GM19395 (cell line): ENCODE results near the gene DOK1.

Experiments used
- ATAC-seq: cut with Tn5 transposase; IDR thresholded peaks from one replicate; pipeline ENCODE4 v1.9.1; 2021; ENCODE audit warnings: mild to moderate bottlenecking, moderate library complexity; ENCODE audit not compliant: unreplicated experiment

The DOK1 gene

GRCh38 chr2:74525717-74526648, 28.5 kb upstream of the DOK1 start, which contains the start of gene DQX1:
Gene DQX1, minus strand, starts transcription at chr2:74526231. Its CDS starts 502 bp downstream, at chr2:74525729.
- no peak for ATAC-seq

DNA sequence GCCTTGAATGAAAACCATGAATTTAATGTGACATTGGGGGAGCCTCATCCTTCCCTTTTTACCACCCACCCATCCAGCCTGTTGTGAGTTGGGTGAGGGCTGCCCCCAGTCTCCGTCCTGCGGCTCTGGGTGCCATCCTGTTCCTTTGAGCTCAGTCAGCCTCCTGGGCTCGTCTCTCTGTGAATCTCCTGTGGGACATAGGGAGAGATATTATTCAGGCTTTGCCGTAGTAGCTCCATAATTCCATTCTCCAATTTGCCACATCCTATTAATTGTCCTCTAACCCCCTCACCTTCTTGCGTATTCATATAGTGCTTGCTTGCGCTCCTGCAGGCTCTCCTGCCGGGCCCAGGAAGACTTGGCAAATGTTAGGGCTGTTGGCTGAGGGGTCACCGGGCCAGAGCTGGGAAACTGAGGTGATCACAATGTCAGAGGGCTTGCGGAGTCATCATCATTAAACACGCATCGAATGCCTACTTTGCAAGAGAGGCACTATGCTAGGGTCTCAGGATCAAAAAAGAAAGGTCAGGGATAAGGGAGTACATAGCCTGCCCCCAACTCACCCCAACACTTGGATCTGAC, 27.8 kb upstream of the DOK1 start:
- no peak for ATAC-seq

DNA sequence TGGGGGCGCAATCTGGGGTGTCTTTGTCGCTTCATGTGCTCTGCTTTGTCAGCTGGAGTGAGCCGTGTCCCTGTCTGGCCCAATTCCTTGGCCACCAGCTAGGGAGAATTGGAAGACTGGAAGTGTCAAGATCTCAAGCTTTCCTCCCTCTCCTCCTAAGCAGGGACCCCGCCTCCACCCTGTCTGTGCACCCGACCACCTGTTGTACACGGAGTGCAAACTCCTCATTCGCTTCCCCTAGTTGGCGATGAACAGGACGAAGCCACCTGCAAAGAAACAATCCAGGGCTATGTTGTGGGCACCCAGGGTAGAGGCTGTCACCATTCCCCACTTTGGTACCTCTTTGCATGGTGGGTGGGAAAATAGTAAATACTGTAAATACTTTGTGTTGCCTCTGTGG, 26.8 kb upstream of the DOK1 start:
- ATAC-seq: no peak

DNA sequence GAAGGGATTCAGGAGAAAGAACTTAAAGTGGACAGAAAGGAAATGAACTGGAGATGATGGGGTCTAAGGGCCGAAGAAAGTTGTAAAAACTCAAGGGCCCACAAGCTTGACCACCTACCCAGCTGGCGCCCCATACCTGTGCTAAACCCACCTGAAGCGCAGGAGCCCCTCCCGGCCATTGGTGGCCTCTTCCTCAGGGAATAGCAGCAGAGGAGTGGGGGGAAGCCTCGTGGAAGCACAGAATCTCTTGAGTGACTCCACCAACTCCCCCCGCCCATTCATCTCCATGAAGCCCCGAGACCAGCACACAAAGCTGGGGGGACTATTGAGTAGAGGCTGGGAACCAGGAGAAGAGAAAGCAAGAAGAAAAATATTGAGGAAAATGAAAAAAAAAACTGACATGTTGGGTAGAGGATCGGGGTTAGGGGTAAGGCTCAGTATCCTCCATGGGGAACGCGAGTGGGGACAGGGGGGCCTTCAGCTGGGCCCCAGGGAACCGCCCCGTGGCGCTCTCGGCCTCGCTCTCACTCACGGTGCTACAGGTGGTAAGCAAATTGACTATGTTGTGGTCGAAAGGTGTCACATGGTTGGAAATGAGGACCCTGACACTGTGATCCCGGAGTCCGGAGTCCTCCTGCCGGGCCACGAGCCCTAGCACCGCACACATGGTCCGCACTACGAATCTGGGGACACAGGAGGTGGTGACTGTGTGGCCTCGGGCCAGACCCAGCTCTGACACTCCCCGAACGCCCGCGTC, 25.7 kb upstream of the DOK1 start:
- ATAC-seq: peak; percentile 15

DNA sequence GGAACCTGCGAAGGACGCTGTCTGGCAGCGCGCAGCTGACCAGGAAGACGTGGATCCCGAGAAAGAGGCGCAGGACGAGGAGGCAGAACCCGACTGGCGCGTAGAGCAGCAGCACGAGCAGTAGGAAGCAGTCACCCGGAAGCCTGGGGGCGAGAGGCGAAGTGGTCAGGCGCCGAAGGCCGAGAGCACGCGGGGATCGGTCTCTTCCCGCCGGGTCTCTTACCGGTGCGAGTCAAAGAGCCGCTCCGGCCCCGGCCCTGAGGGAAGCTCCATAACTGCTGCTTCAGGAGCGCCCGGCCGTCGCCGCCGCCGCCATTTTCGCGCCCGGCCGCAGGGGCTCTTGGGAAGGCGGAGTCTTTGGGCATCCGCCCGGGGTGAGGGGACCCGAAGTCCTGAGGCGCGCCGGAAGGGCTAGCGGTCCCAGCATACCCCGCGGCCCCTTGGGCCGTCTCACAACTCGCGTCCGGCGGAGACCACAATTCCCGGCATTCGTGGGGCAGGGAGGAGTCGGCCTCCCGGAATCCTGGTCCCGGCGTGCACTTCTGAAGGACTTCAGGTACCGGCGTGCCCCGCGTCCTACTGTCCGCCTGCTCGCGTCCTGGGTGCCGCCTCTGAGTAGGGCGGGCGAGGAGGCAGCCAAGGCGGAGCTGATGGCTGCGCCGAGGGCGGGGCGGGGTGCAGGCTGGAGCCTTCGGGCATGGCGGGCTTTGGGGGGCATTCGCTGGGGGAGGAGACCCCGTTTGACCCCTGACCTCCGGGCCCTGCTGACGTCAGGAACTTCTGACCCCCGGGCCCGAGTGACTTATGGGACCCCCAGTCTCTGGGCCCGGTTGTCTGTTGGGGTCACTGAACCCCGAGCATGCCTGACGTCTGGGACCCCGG, 24.9 kb upstream of the DOK1 start, which contains the start of the genes AUP1 and HTRA2:
Gene AUP1 (minus strand): TSS at position 350 of the 882 bp plus-strand sequence. CDS start 77 bp downstream, at position 273.
Gene HTRA2 (plus strand): TSS at position 577 of the 882 bp plus-strand sequence. CDS start 74 bp downstream, at position 651.
- ATAC-seq: peak; percentile 82

DNA sequence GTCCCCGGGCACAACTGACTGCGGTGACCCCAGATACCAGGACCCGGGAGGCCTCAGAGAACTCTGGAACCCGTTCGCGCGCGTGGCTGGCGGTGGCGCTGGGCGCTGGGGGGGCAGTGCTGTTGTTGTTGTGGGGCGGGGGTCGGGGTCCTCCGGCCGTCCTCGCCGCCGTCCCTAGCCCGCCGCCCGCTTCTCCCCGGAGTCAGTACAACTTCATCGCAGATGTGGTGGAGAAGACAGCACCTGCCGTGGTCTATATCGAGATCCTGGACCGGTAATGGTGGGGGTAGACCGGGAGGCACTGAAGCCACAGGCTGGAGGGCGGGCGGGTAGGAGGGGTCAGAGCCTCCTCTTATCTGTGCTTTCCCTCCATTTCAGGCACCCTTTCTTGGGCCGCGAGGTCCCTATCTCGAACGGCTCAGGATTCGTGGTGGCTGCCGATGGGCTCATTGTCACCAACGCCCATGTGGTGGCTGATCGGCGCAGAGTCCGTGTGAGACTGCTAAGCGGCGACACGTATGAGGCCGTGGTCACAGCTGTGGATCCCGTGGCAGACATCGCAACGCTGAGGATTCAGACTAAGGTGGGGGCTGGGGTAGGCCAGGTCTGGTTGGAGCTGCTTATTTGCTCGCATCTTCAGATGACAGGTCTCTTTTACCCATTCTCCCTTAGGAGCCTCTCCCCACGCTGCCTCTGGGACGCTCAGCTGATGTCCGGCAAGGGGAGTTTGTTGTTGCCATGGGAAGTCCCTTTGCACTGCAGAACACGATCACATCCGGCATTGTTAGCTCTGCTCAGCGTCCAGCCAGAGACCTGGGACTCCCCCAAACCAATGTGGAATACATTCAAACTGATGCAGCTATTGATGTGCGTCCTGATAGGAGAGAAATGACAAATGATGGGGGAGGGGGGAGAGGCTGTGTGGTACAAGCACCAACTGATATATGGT, 24.0 kb upstream of the DOK1 start:
- ATAC-seq: peak; percentile 41

DNA sequence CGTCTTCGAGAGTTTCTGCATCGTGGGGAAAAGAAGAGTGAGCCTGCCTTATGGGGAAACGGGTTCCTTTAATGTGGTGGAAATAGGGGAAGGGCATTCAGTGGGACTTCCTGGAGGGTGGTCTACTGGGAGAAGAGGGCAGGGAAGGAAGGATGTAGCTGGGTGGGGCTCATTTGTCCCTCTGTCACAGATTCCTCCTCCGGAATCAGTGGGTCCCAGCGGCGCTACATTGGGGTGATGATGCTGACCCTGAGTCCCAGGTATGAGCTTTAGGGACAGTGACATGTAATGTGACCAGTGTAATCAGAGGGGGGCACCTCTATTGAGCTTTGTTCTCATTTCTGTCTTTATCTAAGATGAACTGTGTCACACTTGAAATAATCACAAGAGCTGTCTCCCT, 22.9 kb upstream of the DOK1 start:
- no peak for ATAC-seq

- no peak for ATAC-seq
Observed at GRCh38 chr2:74532222-74532621, 22.3 kb upstream of the DOK1 start.

GRCh38 chr2:74533464-74533863, 21.1 kb upstream of the DOK1 start:
- ATAC-seq: no peak

DNA sequence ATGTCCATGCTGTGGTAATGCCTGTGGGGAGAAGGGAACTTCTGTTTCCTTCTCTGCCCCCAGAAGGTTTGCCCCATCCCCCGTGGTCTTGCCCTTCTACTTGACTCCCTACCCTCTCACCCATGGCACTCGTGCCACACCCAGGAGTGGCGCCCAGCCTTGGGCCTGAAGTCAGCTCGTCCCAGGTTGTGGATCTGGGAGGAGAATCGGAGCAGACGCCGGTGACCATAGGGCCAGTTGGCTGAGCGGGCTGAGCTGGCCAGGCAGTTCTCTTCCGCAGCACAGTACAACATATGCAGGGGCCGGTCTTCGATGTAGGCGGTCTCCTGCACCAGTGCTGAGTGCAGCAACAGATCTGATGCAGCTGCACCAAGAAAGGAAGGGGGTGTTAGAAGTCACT, 20.1 kb upstream of the DOK1 start:
- no peak for ATAC-seq

DNA sequence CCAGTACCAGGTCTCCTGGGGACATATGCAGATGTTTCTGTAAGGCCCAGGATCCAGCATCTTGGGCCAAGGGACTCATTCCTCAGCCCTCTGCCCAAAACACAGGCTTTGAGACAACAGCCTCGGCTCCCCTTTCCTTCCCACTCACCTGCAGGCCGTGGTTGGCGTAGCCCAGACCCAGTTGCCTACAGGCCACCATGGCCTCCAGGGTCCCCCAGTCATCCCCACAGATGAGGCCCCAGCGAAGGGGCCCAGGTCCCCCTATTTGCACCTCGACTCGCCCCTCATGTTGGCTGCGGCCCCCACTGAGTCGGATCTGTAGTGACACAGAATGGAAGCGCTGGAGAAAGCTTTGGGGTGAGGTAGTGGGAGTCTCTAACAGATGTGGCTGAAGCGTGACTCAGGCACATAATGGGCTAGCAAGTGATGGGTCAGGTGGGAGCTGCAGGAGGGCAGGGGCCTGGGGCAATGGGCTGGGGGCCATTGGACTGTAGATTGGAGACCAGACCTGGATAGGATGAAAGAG, 19.0 kb upstream of the DOK1 start:
- ATAC-seq: no peak

DNA sequence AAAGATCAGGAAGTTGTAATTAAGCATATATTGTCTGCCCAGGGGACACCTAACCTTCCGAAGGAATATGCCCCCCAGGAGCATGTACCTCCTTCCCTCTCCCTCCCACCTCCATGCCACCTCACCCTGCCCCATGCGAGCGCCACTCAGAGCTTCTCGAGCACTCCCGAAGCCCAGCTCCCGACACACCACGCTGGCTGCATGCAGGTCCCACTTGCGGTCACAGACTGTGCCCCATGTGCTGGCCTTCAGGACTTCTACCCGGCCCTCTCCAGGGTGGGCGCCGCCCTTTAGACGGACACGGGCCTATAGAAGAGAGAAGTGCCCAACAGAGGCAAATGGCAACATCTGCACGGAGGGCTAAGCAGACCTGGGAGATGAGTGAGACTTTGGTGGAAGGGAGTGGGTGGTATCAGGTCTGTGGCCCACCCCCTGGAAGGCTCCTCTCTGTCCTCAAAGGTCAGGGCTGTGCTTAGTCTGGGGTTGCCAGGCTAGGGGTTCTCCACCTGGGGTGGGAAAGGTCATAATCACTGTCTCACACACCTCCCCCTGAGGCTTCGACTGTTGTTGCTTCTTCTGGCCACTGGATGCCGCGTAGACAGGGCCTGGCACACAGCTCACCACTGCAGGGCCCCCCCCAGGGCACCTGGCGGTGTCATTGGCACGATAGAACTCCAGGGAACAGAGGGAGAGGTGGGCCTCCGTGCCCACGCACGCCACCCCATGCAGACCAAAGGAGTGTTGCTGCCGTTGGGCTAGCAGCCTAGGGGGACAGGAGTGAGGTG, 18.2 kb upstream of the DOK1 start:
- ATAC-seq: no peak

GRCh38 chr2:74537140-74537539, 17.4 kb upstream of the DOK1 start:
- ATAC-seq: no peak

- ATAC-seq: no peak
Observed at GRCh38 chr2:74538881-74539339, 15.6 kb upstream of the DOK1 start.

GRCh38 chr2:74540291-74540690, 14.2 kb upstream of the DOK1 start:
- ATAC-seq: no peak

DNA sequence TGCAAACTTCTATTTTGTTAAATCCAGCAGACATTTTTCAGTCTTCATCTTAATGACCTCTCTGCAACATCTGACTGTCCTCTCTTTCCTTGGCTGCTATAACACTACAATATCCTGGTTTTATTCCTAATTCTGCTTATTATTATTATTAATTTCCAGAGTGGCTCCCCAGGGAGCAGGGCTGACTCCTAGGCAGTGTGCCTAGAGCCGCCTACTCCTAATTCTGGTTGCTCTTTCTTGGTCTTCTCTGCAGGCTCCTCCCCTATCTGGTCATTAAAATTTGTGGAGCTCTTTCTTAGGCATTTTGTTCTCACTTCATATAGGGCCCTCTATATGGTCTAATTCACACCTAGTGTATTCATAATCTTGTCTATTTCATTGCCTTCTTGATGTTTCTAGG, 11.5 kb upstream of the DOK1 start:
- ATAC-seq: no peak

GRCh38 chr2:74544634-74545033, 9.9 kb upstream of the DOK1 start:
- ATAC-seq: no peak

GRCh38 chr2:74546004-74546403, 8.5 kb upstream of the DOK1 start:
- ATAC-seq: no peak
